WTC11 (cell line): ENCODE measurements around the gene WSCD1. TPM values are rescaled to one million over a fixed set of nuclear protein-coding genes. Genes with fewer than 3 reads are reported as not detected.

Experiments used
- ATAC-seq: fragments of 200-7000 bp; cut with Tn5 transposase; 2 replicates; pipeline ENCODE4 v1.10.0; 2021; ENCODE audit warnings: mild to moderate bottlenecking, moderate library complexity
- CTCF ChIA-PET: fragments of 300-600 bp; sonication (Branson Sonifier 250); formaldehyde crosslinking; loops from one replicate; lab custom pipeline; 2021; ENCODE audit warnings: antibody characterized with exemption; lab: Charles Lee
- POLR2A ChIA-PET: fragments of 350-600 bp; sonication (Branson Sonifier 250); formaldehyde crosslinking; loops from one replicate; lab custom pipeline; 2021; ENCODE audit warnings: antibody characterized with exemption; lab: Charles Lee
- DNase-seq: peaks from one replicate; pipeline ENCODE4 v3.0.0; 2021; ENCODE audit warnings: low spot score
- H3K27ac Mint-ChIP-seq: 2 replicates; pipeline ENCODE4 v1.8.0; 2021; ENCODE audit warnings: mixed read lengths
- H3K27me3 Mint-ChIP-seq: 2 replicates; pipeline ENCODE4 v1.8.0; 2021; ENCODE audit warnings: low read depth, mild to moderate bottlenecking, moderate library complexity, mixed read lengths
- H3K36me3 Mint-ChIP-seq: 2 replicates; pipeline ENCODE4 v1.8.0; 2021; ENCODE audit warnings: mixed read lengths
- H3K4me1 Mint-ChIP-seq: 2 replicates; pipeline ENCODE4 v1.8.0; 2022; ENCODE audit warnings: mixed read lengths
- H3K4me3 Mint-ChIP-seq: 2 replicates; pipeline ENCODE4 v1.8.0; 2021; ENCODE audit warnings: mild to moderate bottlenecking, moderate library complexity, mixed read lengths
- H3K9me3 Mint-ChIP-seq: 2 replicates; pipeline ENCODE4 v1.8.0; 2021; ENCODE audit warnings: mixed read lengths
- AFF4 ChIP-seq: sonication (generic); formaldehyde crosslinking; IDR thresholded peaks from 2 replicates; pipeline ENCODE4 v1.8.1; 2023; ENCODE audit warnings: mild to moderate bottlenecking, missing genetic modification reagents, borderline replicate concordance
- ATF1 ChIP-seq: sonication (generic); formaldehyde crosslinking; IDR thresholded peaks from 2 replicates; pipeline ENCODE4 v1.8.1; 2023; ENCODE audit warnings: mild to moderate bottlenecking, moderate library complexity, missing genetic modification reagents
- CBFB ChIP-seq: sonication (generic); formaldehyde crosslinking; IDR thresholded peaks from 2 replicates; pipeline ENCODE4 v1.8.1; 2022; ENCODE audit warnings: mild to moderate bottlenecking, low read depth, missing genetic modification reagents
- E2F4 ChIP-seq: sonication (generic); formaldehyde crosslinking; IDR thresholded peaks from 2 replicates; pipeline ENCODE4 v1.8.1; 2022; ENCODE audit warnings: low read depth, mild to moderate bottlenecking, moderate library complexity, missing genetic modification reagents, borderline replicate concordance
- ELF4 ChIP-seq: sonication (generic); formaldehyde crosslinking; IDR thresholded peaks from 2 replicates; pipeline ENCODE4 v1.8.1; 2022; ENCODE audit warnings: low read depth, mild to moderate bottlenecking, moderate library complexity, missing genetic modification reagents
- ESRRA ChIP-seq: sonication (generic); formaldehyde crosslinking; IDR thresholded peaks from 2 replicates; pipeline ENCODE4 v1.8.1; 2022; ENCODE audit warnings: mild to moderate bottlenecking, missing genetic modification reagents, borderline replicate concordance
- ETV6 ChIP-seq: sonication (generic); formaldehyde crosslinking; IDR thresholded peaks from 2 replicates; pipeline ENCODE4 v1.8.1; 2022; ENCODE audit warnings: mild to moderate bottlenecking, missing genetic modification reagents
- FOXP4 ChIP-seq: sonication (generic); formaldehyde crosslinking; IDR thresholded peaks from 2 replicates; pipeline ENCODE4 v1.8.0; 2022; ENCODE audit warnings: mild to moderate bottlenecking, missing genetic modification reagents
- GRHL2 ChIP-seq: fragments of 250-450 bp; sonication (Bioruptor Pico); IDR thresholded peaks from 2 replicates; pipeline ENCODE4 v1.8.0; 2022; ENCODE audit warnings: mild to moderate bottlenecking, moderate library complexity; ENCODE audit not compliant: insufficient replicate concordance, severe bottlenecking
- HMGXB4 ChIP-seq: sonication (generic); formaldehyde crosslinking; IDR thresholded peaks from 2 replicates; pipeline ENCODE4 v1.8.1; 2023; ENCODE audit warnings: mild to moderate bottlenecking, moderate library complexity, missing genetic modification reagents
- JUN ChIP-seq: sonication (generic); formaldehyde crosslinking; IDR thresholded peaks from 2 replicates; pipeline ENCODE4 v1.8.0; 2023; ENCODE audit warnings: mild to moderate bottlenecking, missing genetic modification reagents
- MXD4 ChIP-seq: fragments of 250-450 bp; sonication (Bioruptor Pico); IDR thresholded peaks from 2 replicates; pipeline ENCODE4 v1.8.0; 2021; ENCODE audit warnings: mild to moderate bottlenecking, moderate library complexity, borderline replicate concordance
- NFATC4 ChIP-seq: fragments of 250-450 bp; sonication (Bioruptor Pico); IDR thresholded peaks from 2 replicates; pipeline ENCODE4 v1.9.0; 2021; ENCODE audit warnings: mild to moderate bottlenecking
- NR1H2 ChIP-seq: sonication (generic); formaldehyde crosslinking; IDR thresholded peaks from 2 replicates; pipeline ENCODE4 v1.9.0; 2021; ENCODE audit warnings: mild to moderate bottlenecking, moderate library complexity, missing genetic modification reagents
- RORB ChIP-seq: fragments of 250-450 bp; sonication (Bioruptor Pico); IDR thresholded peaks from 2 replicates; pipeline ENCODE4 v1.9.0; 2021; ENCODE audit warnings: mild to moderate bottlenecking
- ZNF121 ChIP-seq: sonication (generic); formaldehyde crosslinking; IDR thresholded peaks from 2 replicates; pipeline ENCODE4 v1.8.0; 2023; ENCODE audit warnings: missing genetic modification reagents
- ZNF671 ChIP-seq: fragments of 250-450 bp; sonication (Bioruptor Pico); IDR thresholded peaks from 2 replicates; pipeline ENCODE4 v1.8.0; 2021; ENCODE audit warnings: mild to moderate bottlenecking
- total RNA-seq: library from RNA; stranded (reverse); gene quantifications from 3 replicates; pipeline ENCODE4 v1.2.3, GENCODE V29; 2021
- TF ChIP-seq, protein P1 (sequence below): sonication (generic); formaldehyde crosslinking; IDR thresholded peaks from 2 replicates; pipeline ENCODE4 v1.8.1; 2023; ENCODE audit warnings: mild to moderate bottlenecking, missing genetic modification reagents
- TF ChIP-seq, protein P2 (sequence below): sonication (generic); formaldehyde crosslinking; IDR thresholded peaks from 2 replicates; pipeline ENCODE4 v1.8.0; 2023; ENCODE audit warnings: mild to moderate bottlenecking, missing genetic modification reagents

Gene WSCD1
- total RNA-seq, 1 experiment from 2014 or later, result 57.5 TPM

GRCh38 chr17:6035801-6036394 lies 34.3 kb upstream of the WSCD1 start:
- peaks cover 3% of the 10 kb centered on the region; the same call in 1 of the 2 replicates for H3K27me3 Mint-ChIP-seq
- POLR2A ChIA-PET, result no interaction called here
- TF ChIP-seq JUN (CRISPR knock-in tag), result no peak
- TF ChIP-seq, protein P1, sequence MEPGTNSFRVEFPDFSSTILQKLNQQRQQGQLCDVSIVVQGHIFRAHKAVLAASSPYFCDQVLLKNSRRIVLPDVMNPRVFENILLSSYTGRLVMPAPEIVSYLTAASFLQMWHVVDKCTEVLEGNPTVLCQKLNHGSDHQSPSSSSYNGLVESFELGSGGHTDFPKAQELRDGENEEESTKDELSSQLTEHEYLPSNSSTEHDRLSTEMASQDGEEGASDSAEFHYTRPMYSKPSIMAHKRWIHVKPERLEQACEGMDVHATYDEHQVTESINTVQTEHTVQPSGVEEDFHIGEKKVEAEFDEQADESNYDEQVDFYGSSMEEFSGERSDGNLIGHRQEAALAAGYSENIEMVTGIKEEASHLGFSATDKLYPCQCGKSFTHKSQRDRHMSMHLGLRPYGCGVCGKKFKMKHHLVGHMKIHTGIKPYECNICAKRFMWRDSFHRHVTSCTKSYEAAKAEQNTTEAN (CRISPR knock-in tag), result no peak
- no peak for TF ChIP-seq RORB
- TF ChIP-seq, protein P2, sequence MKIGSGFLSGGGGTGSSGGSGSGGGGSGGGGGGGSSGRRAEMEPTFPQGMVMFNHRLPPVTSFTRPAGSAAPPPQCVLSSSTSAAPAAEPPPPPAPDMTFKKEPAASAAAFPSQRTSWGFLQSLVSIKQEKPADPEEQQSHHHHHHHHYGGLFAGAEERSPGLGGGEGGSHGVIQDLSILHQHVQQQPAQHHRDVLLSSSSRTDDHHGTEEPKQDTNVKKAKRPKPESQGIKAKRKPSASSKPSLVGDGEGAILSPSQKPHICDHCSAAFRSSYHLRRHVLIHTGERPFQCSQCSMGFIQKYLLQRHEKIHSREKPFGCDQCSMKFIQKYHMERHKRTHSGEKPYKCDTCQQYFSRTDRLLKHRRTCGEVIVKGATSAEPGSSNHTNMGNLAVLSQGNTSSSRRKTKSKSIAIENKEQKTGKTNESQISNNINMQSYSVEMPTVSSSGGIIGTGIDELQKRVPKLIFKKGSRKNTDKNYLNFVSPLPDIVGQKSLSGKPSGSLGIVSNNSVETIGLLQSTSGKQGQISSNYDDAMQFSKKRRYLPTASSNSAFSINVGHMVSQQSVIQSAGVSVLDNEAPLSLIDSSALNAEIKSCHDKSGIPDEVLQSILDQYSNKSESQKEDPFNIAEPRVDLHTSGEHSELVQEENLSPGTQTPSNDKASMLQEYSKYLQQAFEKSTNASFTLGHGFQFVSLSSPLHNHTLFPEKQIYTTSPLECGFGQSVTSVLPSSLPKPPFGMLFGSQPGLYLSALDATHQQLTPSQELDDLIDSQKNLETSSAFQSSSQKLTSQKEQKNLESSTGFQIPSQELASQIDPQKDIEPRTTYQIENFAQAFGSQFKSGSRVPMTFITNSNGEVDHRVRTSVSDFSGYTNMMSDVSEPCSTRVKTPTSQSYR, result no peak
- no peak for TF ChIP-seq CBFB
- no peak for TF ChIP-seq ZNF121 (CRISPR knock-in tag)
- no peak for TF ChIP-seq NFATC4 (CRISPR knock-in tag)
- TF ChIP-seq HMGXB4 (CRISPR knock-in tag), result no peak
- TF ChIP-seq ZNF671 (CRISPR knock-in tag), result no peak
- TF ChIP-seq ETV6, result no peak
- TF ChIP-seq AFF4 (CRISPR knock-in tag), result no peak
- no peak for TF ChIP-seq FOXP4
- no peak for TF ChIP-seq ELF4 (CRISPR knock-in tag)
- TF ChIP-seq GRHL2, result no peak
- TF ChIP-seq NR1H2 (CRISPR knock-in tag), result no peak
- no peak for TF ChIP-seq E2F4 (CRISPR knock-in tag)
- TF ChIP-seq ESRRA (CRISPR knock-in tag), result no peak
- no peak for TF ChIP-seq ATF1 (CRISPR knock-in tag)
- TF ChIP-seq MXD4 (CRISPR knock-in tag), result no peak
- TF ChIP-seq, all 79 proteins: peak for 0
- ATAC-seq, result no peak
- no peaks in the 10 kb centered on the region for H3K36me3 Mint-ChIP-seq
- CTCF ChIA-PET, result interaction anchor here (1.7 kb wide), 1 partner anchor 329 kb away, joined by 4 read pairs; no protein-coding TSS in a partner anchor
- no peak for DNase-seq
- H3K4me3 Mint-ChIP-seq, result no peak overlapping the region
- 0 out of 2 replicates have a peak, but pooled peaks cover 2% of the 10 kb centered on the region for H3K4me1 Mint-ChIP-seq
- peaks cover 12% of the 10 kb centered on the region for H3K9me3 Mint-ChIP-seq
- H3K27ac Mint-ChIP-seq, result no peak overlapping the region
